ENCODE measurements around the gene RAET1G. TPM values are rescaled to one million over a fixed set of nuclear protein-coding genes. Genes with fewer than 3 reads are reported as not detected.

RAET1G gene
- total and polyA plus RNA-seq, 9 of the 15 experiments (the other 6 are each of a cell fraction or from before 2014, with no cell fraction given) = 0.11 TPM; not detected in 8

GRCh38 chr6:149897855-149898744 lies 24.8 kb downstream of the RAET1G start, which contains the start of gene RAET1E (continued):
- TF ChIP-seq, protein P1, sequence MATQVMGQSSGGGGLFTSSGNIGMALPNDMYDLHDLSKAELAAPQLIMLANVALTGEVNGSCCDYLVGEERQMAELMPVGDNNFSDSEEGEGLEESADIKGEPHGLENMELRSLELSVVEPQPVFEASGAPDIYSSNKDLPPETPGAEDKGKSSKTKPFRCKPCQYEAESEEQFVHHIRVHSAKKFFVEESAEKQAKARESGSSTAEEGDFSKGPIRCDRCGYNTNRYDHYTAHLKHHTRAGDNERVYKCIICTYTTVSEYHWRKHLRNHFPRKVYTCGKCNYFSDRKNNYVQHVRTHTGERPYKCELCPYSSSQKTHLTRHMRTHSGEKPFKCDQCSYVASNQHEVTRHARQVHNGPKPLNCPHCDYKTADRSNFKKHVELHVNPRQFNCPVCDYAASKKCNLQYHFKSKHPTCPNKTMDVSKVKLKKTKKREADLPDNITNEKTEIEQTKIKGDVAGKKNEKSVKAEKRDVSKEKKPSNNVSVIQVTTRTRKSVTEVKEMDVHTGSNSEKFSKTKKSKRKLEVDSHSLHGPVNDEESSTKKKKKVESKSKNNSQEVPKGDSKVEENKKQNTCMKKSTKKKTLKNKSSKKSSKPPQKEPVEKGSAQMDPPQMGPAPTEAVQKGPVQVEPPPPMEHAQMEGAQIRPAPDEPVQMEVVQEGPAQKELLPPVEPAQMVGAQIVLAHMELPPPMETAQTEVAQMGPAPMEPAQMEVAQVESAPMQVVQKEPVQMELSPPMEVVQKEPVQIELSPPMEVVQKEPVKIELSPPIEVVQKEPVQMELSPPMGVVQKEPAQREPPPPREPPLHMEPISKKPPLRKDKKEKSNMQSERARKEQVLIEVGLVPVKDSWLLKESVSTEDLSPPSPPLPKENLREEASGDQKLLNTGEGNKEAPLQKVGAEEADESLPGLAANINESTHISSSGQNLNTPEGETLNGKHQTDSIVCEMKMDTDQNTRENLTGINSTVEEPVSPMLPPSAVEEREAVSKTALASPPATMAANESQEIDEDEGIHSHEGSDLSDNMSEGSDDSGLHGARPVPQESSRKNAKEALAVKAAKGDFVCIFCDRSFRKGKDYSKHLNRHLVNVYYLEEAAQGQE (IDR thresholded peaks at IDR 0.05; ENCODE audit: borderline replicate concordance) = peak; percentile 67; the same call in 1 of the 2 replicates
- TF ChIP-seq, protein P1 (CRISPR knock-in tag; IDR thresholded peaks at IDR 0.05; ENCODE audit: low read depth) = no peak
- peak in 1 of 2 experiments; percentile 71; a peak in 3 of 4 replicates for TF ChIP-seq RAD21 (CRISPR knock-in tag; conservative IDR thresholded peaks at IDR 0.05 in 1 of 2, IDR thresholded peaks at IDR 0.05 in 1 of 2)
- TF ChIP-seq CTCF (IDR thresholded peaks at IDR 0.05 in 2 of 3, conservative IDR thresholded peaks at IDR 0.05 in 1 of 3; ENCODE audit: insufficient read depth in 2 of 3, low read depth in 1 of 3, low read length in 3 of 3) = peak; percentile 60 to 71 (median 65)
- TF ChIP-seq, protein P2, sequence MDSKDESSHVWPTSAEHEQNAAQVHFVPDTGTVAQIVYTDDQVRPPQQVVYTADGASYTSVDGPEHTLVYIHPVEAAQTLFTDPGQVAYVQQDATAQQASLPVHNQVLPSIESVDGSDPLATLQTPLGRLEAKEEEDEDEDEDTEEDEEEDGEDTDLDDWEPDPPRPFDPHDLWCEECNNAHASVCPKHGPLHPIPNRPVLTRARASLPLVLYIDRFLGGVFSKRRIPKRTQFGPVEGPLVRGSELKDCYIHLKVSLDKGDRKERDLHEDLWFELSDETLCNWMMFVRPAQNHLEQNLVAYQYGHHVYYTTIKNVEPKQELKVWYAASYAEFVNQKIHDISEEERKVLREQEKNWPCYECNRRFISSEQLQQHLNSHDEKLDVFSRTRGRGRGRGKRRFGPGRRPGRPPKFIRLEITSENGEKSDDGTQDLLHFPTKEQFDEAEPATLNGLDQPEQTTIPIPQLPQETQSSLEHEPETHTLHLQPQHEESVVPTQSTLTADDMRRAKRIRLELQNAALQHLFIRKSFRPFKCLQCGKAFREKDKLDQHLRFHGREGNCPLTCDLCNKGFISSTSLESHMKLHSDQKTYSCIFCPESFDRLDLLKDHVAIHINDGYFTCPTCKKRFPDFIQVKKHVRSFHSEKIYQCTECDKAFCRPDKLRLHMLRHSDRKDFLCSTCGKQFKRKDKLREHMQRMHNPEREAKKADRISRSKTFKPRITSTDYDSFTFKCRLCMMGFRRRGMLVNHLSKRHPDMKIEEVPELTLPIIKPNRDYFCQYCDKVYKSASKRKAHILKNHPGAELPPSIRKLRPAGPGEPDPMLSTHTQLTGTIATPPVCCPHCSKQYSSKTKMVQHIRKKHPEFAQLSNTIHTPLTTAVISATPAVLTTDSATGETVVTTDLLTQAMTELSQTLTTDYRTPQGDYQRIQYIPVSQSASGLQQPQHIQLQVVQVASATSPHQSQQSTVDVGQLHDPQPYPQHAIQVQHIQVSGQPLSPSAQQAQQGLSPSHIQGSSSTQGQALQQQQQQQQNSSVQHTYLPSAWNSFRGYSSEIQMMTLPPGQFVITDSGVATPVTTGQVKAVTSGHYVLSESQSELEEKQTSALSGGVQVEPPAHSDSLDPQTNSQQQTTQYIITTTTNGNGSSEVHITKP (IDR thresholded peaks at IDR 0.05; ENCODE audit: partially characterized antibody) = peak; percentile 55
- TF ChIP-seq SMC3 (conservative IDR thresholded peaks at IDR 0.05; ENCODE audit: insufficient read depth, low read depth, low read length) = peak; percentile 29; the same call in 1 of the 2 replicates
- TF ChIP-seq, protein P3, sequence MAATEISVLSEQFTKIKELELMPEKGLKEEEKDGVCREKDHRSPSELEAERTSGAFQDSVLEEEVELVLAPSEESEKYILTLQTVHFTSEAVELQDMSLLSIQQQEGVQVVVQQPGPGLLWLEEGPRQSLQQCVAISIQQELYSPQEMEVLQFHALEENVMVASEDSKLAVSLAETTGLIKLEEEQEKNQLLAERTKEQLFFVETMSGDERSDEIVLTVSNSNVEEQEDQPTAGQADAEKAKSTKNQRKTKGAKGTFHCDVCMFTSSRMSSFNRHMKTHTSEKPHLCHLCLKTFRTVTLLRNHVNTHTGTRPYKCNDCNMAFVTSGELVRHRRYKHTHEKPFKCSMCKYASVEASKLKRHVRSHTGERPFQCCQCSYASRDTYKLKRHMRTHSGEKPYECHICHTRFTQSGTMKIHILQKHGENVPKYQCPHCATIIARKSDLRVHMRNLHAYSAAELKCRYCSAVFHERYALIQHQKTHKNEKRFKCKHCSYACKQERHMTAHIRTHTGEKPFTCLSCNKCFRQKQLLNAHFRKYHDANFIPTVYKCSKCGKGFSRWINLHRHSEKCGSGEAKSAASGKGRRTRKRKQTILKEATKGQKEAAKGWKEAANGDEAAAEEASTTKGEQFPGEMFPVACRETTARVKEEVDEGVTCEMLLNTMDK (IDR thresholded peaks at IDR 0.05; ENCODE audit: borderline replicate concordance, insufficient read depth, low read depth, low read length, poor library complexity, severe bottlenecking) = peak; percentile 11
